NCI-H510A (cell line): ENCODE measurements around the gene BRPF3.
"Not testable (repeated sequence)": the region's sequence is repeated elsewhere in the genome, so short reads cannot be mapped to it uniquely, and the experiment has no call there.

Experiments
- DNase-seq: peaks from one replicate; lab custom pipeline; 2025; lab: John Stamatoyannopoulos, UW

The BRPF3 gene

GRCh38 chr6:36200998-36201596 is 4.6 kb downstream of the BRPF3 start:
- DNase-seq, result no peak

GRCh38 chr6:36201612-36202011 is 5.1 kb downstream of the BRPF3 start:
- DNase-seq, result no peak

GRCh38 chr6:36202101-36202500 is 5.6 kb downstream of the BRPF3 start:
- DNase-seq, result no peak

- no peak for DNase-seq
Measured at GRCh38 chr6:36204068-36204753, 7.7 kb downstream of the BRPF3 start.

GRCh38 chr6:36207155-36207554 is 10.6 kb downstream of the BRPF3 start:
- DNase-seq, result no peak

- no peak for DNase-seq
Measured at GRCh38 chr6:36209606-36210005, 13.1 kb downstream of the BRPF3 start.

GRCh38 chr6:36210182-36210581 is 13.6 kb downstream of the BRPF3 start:
- DNase-seq, result no peak

GRCh38 chr6:36210886-36211595 is 14.5 kb downstream of the BRPF3 start:
- DNase-seq, result no peak

GRCh38 chr6:36216559-36216958 is 20.0 kb downstream of the BRPF3 start:
- no peak for DNase-seq

- DNase-seq, result no peak
Measured at GRCh38 chr6:36217188-36217587, 20.6 kb downstream of the BRPF3 start.

- no peak for DNase-seq
Measured at GRCh38 chr6:36217946-36218345, 21.4 kb downstream of the BRPF3 start.

- DNase-seq, result not testable (repeated sequence)
Measured at GRCh38 chr6:36218516-36218915, 22.0 kb downstream of the BRPF3 start.

- no peak for DNase-seq
Measured at GRCh38 chr6:36219081-36219480, 22.5 kb downstream of the BRPF3 start.

GRCh38 chr6:36220226-36220625 is 23.7 kb downstream of the BRPF3 start:
- no peak for DNase-seq

- DNase-seq, result no peak
Measured at GRCh38 chr6:36221674-36222073, 25.1 kb downstream of the BRPF3 start.

- no peak for DNase-seq
Measured at GRCh38 chr6:36222924-36223323, 26.4 kb downstream of the BRPF3 start.

- no peak for DNase-seq
Measured at GRCh38 chr6:36223706-36224105, 27.2 kb downstream of the BRPF3 start.

GRCh38 chr6:36224918-36225461 is 28.4 kb downstream of the BRPF3 start:
- DNase-seq, result peak; percentile 60

- DNase-seq, result no peak
Measured at GRCh38 chr6:36226438-36227047, 30.0 kb downstream of the BRPF3 start.

GRCh38 chr6:36227379-36228228 is 31.1 kb downstream of the BRPF3 start:
- DNase-seq, result no peak

- DNase-seq, result no peak
Measured at GRCh38 chr6:36229223-36229622, 32.7 kb downstream of the BRPF3 start.

- DNase-seq, result no peak
Measured at GRCh38 chr6:36230371-36230770, 33.8 kb downstream of the BRPF3 start.
